Ramos (cell line): ENCODE measurements around the gene TLE1.
"Not testable (repeated sequence)": the region's sequence is repeated elsewhere in the genome, so short reads cannot be mapped to it uniquely, and the experiment has no call there.

Experiments
- in situ Hi-C: fragments of 300-500 bp; cut with MboI; formaldehyde crosslinking; loops from one replicate; pipeline ENCODE4 v1.14.3; 2022; ENCODE audit warnings: low sequenced_read_pairs; ENCODE audit not compliant: unreplicated experiment

Gene TLE1

DNA sequence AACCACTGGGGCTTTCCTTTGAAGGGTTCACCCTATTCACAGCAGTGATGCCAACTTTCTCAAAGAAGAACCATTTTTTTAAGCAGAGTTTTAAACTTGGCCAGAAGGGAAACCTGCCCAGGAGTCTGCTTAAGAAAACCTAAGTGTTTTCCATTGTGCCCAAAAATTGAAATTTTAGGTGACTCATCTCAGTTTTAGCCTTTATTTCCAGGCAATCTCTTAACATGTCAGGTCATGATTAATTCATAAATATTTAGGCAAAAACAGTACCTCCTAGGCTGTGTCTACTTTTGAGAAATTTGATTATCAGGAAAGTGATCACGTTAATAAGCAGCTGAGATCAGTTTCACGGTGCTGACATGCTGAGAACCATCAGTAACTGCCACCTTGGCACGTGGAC, 61.9 kb downstream of the TLE1 start:
- in situ Hi-C loops, result no loop called here

DNA sequence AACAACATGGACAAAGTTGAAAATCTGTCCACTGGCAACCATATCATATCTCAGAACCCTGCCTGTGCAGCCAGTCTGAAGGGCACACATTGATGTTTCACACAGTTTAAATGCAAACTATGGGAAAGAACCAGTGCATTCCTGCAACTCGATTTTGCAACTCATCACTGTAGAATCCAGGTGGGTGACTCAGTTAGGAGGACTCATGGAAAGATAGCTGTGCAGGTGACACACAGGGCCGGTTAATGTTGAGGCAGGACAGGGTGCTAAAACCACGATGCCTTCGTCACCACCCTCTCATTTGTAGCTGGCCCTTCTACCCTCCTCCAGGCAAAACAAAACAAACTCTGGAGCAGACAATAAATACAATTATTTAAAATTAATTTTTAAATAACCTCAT, 62.8 kb downstream of the TLE1 start:
- in situ Hi-C loops, result no loop called here

DNA sequence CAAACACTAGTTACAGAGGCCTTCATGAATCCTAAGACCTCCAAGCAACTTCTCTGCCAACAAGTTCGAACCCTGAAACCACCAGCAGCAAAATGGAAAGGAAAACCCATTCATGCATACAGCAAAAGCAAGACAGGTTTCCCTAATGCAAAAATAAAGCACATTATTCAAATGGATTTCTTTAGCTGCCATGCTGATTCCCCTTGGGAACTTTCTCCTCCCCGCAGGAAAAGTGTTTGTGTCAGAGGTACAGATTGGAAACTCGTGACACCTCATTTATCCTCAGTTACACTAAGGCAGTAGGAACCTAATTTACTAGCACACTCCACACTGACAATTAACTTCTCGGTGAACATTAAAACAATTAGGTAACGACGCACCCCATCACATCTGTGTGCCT, 63.4 kb downstream of the TLE1 start:
- in situ Hi-C loops, result no loop called here

DNA sequence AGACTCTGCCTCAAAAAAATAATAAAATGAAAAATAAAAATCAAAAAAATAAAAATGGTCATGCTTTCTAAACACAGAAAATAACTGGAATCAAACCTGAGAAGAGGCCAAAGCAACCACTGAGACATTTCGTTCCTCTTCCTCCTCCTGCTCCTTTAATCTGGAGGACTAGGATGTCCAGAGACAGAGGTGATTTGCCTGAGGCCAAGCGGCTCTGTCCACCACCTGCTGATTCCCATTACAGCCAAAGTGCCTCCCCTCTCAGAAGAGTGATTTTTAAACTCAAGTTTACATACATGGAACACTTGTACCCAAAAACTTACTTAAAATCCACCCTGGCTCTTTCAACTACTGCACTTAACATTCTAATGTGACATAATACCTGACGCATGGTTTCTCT, 65.6 kb downstream of the TLE1 start:
- in situ Hi-C loops, result no loop called here

DNA sequence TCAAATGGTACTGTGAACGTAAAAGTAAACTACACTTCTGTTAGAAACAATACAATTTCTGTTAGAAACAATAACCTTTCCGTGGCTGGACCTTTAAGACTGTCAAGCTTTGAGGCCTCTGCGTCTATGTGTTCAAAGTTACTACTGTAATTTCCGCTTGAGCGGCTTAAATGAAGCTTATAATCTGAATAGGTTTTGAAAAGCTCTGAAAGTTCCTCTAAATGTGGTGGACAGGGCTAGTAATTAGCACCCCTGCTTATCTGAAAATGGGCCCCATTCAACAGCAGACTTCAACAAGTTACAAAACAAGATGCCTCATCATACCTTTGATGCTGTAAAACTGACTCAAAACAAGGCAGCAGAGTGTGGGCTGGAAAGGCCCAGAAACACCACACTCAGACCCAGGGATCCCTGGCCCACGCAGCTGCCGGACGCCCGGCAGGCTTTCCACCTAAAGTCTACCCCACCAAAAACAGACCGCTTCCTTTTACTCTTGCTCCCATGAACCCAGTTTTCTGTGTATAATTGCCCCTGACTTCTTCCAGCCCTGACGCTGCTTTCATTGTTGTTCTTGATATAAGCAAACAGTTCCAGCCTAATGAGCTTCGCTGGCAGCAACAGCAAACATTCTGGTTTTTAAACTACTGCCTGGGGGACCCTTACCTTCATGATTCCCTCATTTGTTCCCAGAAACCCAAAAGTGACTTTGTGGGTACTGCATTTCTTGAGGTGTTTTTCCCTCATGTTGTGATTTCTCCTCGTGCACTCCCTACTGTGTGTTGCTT, 66.7 kb downstream of the TLE1 start:
- in situ Hi-C loops, result no loop called here

DNA sequence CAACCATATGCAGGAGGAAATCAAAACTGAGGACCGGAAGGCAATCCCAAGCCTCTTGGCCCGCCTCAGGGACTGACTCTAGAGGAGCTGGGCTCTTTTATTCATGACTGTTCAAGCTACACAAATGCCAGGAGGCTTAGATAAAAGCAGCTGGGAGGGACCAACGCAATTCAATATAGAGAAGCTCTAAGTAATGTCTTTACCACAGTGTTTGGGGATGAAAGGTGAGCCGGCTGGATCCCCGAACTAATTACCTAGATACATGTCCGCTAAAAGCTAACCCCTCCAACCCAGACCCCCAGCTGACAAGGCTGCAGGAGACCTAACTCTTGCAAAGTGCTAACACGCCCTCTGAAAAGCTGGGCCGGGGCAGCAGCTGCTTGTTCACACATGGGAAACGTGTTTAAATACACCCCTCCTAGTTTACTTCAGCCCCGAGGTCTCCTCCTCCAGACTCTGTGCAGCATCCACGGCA, 67.5 kb downstream of the TLE1 start:
- in situ Hi-C loops, result no loop called here

DNA sequence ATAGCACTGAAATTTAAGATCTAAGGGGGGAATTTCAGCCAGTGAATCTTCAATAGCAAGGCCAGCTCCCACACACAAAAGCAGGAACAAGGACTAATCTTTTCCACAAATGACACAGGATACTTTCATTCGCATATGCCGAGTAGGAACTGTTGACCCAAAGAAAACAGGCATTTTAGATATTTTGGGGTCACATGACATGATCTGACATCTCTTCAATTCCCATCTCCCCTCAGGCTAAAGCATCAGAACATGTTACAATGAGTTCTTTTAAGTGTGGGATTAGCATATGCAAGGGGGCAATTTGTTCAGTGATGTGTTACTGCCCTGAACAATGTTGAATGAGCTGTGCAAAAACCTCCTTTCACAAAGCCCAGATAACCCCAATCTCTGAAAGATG, 68.2 kb downstream of the TLE1 start:
- in situ Hi-C loops, result no loop called here

DNA sequence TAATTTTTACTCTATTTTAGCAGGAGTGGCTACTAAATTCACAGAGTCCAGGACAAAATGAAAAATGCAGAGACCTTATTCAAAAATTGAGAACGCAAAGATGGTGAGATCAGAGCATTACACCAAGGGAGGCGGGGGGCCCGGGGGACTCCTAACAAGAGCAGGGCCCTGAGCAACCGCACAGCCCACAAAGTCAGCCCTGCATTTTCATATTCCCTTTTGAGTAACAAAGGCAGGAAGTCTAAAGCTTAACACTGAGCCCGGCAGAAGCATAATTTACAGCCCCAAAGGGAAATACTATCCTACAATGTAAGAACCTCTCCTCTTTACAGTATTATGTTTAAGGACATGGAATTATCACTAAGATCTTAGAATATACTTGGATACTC, 69.4 kb downstream of the TLE1 start:
- in situ Hi-C loops, result no loop called here

DNA sequence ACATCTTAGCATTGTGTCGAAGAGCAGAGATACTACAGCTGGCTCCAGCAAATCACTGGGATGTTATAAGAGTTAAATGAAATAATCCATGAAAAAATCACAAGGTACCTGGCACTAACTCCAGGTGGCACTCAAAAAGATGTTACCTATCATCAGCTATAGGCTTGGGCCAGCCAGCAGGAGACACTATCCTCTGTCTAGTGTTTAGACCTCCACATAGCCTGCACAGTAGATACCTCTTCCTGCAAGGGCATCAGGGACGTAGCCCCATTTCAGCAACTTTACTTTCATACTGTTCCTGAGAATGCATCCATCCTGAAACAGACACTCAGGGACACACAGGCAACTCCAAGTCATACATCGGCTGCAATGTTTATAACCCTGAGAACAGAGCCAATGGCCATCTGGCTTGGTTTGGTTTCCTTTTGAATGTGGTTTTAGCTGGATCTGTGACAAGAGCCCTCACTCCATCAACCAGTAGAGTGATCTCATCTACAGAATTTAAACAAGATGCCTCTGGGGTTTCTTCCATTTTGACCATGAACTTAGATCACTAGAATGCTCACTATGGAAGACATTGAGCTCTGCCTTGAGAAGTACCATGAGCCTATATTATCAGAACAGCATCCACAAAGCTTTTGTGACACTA, 69.9 kb downstream of the TLE1 start:
- in situ Hi-C loops, result no loop called here

DNA sequence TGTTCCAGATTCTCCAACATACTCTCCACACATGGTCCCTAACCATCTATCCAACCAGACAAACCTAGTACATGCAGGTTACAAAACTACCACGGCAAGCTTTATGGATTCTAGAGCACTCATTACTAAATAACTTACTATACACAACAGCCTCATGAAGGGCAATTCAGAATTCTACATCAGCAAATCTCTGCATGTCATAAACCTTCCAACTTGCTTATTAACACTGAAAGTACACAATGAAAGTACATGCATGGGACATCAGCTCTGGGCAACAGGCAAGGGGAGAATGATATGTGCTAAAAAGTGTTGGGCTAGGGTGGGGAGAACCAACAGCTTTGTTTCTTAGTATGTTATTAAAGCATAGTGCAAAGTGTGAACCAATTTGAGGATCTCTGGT, 70.4 kb downstream of the TLE1 start:
- in situ Hi-C loops, result no loop called here

DNA sequence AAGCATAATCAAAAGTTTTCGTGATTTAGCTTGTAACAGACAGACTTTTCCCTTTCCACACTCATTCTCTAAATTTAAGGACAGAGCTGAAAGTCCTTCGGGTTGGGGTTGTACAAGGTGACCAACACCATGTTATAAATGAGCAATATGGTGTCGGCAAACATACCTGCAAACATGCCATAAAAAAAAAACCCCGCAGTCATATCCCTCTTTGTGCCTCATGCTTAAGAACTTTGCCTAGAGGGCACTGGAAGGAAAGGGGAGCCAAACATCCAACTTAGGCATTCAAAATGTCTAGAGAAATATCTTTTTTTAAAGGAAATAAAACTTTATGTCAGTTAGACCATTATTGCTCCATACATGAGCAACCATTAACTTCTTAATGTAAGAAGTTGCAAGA, 73.2 kb downstream of the TLE1 start:
- in situ Hi-C loops, result no loop called here

DNA sequence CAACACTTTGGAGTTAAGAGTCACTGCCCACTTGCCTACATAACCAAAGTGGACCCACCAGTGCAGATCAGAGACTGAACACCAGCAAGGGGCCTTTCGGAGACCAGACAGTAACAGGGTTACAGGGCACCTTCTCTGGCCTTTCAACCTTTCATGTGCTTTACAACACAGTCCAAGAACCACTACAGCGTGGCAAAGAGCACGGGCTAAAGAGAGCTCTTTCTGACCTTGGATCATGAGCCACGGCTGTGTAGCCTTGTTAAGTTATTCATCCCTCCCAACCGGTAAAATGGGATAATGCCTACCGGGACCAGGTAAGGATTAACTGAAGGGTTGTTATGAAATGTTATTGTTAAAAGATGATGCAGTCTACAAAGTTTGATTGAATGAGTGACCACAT, 75.0 kb downstream of the TLE1 start:
- in situ Hi-C loops, result no loop called here

DNA sequence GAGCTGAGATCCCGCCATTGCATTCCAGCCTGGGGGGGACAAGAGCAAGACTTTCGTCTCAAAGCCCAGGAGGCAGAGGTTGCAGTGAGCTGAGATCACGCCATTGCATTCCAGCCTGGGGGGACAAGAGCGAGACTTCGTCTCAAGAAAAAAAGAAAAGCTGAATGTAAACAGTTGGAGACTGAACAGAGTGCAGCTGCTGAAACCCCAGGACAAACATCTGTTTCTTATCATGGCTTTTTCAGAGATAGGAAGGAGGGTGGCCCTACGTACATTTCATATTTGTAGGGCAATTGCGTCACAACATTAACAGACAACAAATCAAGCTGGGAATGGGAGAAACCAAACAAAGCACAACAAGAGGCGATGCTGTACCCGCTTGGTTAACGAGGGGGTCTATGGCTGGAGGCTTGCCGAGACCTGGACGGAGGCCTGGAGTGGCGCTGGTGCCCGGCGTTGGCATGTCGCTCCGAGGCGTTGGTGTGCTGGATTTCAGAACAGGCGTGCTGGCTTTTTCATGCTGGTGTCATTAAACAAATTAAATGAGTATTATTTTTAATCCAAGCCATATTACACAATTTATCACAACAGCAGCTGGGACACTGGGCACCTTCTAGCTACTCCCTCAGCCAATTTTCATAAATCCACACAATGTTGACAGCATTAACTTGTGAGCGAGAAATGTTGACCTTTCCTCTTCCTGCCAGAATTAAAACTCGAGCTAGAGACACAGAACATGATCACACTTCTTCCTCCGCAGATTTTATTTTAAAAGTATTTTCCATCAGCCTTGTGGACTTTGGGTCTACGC, 76.1 kb downstream of the TLE1 start:
- in situ Hi-C loops, result no loop called here

DNA sequence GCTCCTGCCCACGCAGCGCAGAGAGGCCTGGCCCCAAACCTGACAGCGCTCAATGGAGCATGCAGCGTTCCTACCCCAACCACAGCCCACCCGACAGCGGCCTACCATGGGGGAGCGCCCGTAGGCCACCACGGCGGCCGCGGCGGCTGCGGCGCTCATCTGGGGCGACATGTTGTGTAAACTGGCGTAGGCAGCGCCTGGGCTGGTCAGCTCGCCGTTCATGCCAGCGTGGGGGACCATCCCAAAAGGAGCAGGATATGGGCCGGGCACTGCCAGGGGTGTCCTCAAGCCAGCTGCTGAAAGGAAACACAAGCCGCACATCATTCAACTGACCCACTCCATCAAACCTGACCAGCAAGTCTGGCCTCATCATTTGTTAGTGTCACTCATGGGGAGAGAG, 77.7 kb downstream of the TLE1 start:
- in situ Hi-C loops, result no loop called here

DNA sequence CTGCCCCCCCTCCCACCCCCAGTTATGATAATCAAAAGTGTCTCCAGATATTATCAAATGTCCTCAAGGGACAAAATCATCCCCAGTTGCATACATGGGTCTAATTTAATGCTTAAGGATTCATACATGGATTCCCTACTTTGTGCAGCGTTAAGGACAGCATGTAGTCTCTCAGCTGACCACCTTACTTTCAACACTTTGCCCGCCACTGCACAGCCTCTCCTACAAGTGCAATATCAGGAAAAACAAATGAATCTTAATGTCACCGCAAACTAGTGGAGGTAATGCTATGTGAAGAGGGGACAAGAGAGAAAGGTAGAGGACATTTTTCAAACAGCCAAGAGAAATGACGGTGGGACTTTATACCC, 78.6 kb downstream of the TLE1 start:
- in situ Hi-C loops, result no loop called here

DNA sequence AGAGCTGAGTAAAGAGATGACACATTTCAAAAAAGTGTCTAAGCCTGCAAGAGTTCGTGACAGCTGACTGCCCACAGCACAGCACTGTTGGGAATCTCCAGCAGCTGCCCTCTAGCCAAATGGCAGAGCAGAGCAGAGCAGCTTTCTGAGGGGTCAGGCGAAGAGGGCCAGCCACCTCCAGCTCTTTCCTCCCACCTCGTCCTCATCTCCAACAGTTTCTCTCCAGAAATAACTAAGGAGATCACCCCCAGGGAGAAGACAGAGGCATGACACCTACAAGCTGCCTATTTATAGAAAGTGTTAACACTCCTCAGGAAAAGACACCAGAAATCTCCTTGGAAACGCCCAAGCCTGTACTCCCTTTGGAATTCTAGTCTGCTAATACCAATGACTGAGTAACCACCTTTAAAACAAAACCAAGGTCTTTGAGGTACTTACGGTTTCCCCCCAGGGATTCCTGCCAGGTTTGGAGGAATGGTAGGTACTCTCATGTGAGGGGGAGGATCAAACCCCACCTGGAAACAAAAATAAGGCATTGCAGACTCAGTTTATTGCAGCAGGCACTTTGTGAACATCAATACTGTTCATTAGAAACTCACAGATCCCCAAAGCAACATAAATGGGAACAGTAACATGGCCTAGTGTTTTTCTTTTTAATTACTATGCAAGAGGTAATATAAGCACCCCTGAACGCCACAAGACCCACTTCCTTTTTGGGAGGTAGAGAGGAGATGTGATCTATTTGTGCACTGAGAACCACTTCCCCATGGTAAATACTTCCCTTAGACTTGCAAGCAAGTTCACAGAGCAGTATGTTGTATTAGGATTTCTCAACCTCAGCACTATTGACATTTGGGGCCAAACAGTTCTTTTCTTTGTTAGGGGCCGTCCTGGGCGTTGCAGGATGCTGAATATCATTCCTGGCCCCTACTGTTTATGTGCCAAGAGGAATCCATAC, 79.3 kb downstream of the TLE1 start:
- in situ Hi-C loops, result no loop called here

DNA sequence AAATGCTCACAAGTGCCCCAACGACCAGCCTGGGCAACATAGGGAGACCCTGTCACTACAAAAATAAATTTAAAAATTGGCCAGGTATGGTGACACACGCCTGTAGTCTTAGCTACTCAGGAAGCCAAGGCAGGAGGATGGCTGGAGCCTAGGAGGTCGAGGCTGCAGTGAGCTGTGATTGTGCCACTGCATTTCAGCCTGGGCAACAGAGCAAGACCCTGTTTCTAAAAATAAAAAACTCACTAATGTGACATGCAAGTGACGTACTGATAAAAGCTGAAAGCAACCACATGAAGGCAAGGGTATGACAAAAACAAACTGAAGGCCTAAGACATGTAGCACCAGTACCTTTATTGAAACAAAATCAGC, 81.1 kb downstream of the TLE1 start:
- in situ Hi-C loops, result no loop called here

DNA sequence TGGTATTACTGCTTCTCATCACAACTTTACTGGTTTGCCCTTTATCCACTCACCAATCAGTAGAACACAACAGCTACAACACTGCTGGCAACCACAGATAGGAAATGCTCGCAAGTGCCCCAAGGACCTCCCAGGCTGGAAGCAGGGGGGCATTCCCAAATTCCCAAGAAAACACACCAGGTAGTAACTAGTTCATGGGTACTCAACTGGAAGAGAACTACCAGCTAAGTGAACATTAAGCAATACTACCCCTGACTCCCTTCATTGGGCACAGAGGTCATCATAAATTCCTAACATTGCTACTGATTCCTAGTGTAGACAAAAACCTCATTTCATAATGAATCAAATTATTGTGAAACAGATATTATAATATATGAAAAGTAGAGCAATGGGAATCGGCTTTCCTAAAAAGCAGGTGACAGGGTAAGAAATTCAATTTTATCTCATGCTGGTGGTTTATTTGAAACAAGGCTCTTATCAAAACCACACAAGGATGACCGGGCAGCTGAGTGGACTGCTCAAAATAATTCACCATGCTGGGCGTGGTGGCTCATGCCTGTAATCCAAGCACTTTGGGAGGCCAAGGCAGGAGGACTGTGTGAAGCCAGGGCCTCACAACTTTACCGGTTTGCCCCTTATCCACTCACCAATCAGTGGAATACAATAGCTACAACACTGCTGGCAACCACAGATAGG, 81.6 kb downstream of the TLE1 start:
- in situ Hi-C loops, result no loop called here

DNA sequence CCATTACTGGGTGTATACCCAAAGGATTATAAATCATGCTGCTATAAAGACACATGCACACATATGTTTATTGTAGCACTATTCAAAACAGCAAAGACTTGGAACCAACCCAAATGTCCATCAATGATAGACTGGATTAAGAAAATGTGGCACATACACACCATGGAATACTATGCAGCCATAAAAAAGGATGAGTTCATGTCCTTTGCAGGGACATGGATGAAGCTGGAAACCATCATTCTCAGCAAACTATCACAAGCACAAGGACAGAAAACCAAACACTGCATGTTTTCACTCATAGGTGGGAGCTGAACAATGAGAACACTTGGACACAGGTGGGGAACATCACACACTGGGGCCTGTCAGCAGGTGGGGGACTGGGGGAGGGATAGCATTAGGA, 83.1 kb downstream of the TLE1 start:
- in situ Hi-C loops, result not testable (repeated sequence)
